HL-60 (cell line): ENCODE results near the gene CARD14.

Experiments used
- DNase-seq, 2 experiments: peaks; one replicate each; pipeline ENCODE4 v3.0.0-alpha.2; 2010 to 2020; ENCODE audit warnings: low read depth in 1 of 2, low spot score in 1 of 2
- H3K27ac ChIP-seq: fragments of 250-450 bp; sonication (Bioruptor Pico); replicated peaks from 2 replicates; pipeline ENCODE4 v1.5.1; 2020; ENCODE audit warnings: mild to moderate bottlenecking, moderate library complexity
- H3K27me3 ChIP-seq: fragments of 250-450 bp; sonication (Bioruptor Pico); 2 replicates; pipeline ENCODE4 v1.5.1; 2021; ENCODE audit warnings: mild to moderate bottlenecking, moderate library complexity; ENCODE audit not compliant: insufficient read depth, poor library complexity, severe bottlenecking
- H3K4me3 ChIP-seq: replicated peaks from 2 replicates; pipeline ENCODE4 v1.5.1; 2011; ENCODE audit warnings: mild to moderate bottlenecking, control low read depth, low read length; ENCODE audit not compliant: insufficient read depth
- GABPA ChIP-seq: IDR thresholded peaks from 2 replicates; pipeline ENCODE4 v1.6.1; 2012; ENCODE audit warnings: low read depth
- POLR2AphosphoS5 ChIP-seq: IDR thresholded peaks from 2 replicates; pipeline ENCODE4 v1.6.1; 2012; ENCODE audit warnings: low read depth
- SPI1 ChIP-seq: IDR thresholded peaks from 2 replicates; pipeline ENCODE4 v1.6.1; 2012; ENCODE audit warnings: low read depth, mild to moderate bottlenecking, borderline replicate concordance
- long read RNA-seq: library from polyadenylated mRNA; unstranded; transcript quantifications from one replicate; pipeline ENCODE4 v2.0.0, GENCODE V29; 2020
- TF ChIP-seq, protein P1 (sequence below): IDR thresholded peaks from 2 replicates; pipeline ENCODE4 v1.6.1; 2012; ENCODE audit warnings: low read depth; ENCODE audit not compliant: insufficient replicate concordance
- TF ChIP-seq, protein P2 (sequence below): IDR thresholded peaks from one replicate; pipeline ENCODE4 v1.5.1; 2011; ENCODE audit warnings: low read length, control low read depth, inconsistent platforms; ENCODE audit not compliant: insufficient read depth

Gene CARD14
- long read RNA-seq, result 0 reads

DNA sequence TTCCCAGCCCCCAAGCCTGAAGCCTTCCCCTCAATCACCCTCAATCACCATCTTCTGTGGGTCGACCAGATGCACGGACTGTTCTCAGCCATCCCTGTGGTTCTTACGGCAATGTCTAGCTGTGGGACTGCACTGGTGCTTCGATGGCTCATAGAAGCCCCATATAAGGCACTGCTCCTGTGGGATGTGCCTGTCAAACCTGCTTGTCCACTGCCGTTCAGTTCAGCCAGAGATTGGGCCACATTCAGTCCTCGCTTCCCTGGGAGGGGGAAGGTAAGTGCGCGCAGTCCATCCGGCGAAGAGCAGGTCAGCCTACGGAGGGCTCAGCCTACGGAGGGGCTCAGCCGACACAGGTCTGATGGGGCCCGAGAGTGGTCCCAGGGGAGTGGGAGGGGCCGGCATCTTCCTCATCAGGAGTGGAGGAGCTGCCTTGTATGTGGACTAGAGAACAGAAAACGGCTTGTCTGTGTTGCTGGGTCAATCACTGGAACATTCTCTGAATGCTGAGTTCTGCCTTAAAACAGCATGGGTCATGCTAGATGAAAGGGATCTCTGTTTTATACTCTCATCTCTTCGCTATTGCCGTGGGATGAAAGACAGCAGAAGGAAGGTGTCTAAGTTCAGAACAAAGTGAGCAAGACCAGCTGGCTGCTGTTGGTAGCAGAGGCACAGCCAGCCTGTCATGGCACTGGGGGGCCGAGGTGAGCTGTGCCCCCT is at the start of gene CARD14:
TSS of gene CARD14 (plus strand) at position 247 of the 717 bp plus-strand sequence. CDS start 11,409 bp downstream, outside the sequence.
- TF ChIP-seq POLR2AphosphoS5 (no peak), GABPA (no peak), SPI1 (no peak)
- TF ChIP-seq, protein P1, sequence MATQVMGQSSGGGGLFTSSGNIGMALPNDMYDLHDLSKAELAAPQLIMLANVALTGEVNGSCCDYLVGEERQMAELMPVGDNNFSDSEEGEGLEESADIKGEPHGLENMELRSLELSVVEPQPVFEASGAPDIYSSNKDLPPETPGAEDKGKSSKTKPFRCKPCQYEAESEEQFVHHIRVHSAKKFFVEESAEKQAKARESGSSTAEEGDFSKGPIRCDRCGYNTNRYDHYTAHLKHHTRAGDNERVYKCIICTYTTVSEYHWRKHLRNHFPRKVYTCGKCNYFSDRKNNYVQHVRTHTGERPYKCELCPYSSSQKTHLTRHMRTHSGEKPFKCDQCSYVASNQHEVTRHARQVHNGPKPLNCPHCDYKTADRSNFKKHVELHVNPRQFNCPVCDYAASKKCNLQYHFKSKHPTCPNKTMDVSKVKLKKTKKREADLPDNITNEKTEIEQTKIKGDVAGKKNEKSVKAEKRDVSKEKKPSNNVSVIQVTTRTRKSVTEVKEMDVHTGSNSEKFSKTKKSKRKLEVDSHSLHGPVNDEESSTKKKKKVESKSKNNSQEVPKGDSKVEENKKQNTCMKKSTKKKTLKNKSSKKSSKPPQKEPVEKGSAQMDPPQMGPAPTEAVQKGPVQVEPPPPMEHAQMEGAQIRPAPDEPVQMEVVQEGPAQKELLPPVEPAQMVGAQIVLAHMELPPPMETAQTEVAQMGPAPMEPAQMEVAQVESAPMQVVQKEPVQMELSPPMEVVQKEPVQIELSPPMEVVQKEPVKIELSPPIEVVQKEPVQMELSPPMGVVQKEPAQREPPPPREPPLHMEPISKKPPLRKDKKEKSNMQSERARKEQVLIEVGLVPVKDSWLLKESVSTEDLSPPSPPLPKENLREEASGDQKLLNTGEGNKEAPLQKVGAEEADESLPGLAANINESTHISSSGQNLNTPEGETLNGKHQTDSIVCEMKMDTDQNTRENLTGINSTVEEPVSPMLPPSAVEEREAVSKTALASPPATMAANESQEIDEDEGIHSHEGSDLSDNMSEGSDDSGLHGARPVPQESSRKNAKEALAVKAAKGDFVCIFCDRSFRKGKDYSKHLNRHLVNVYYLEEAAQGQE, result no peak
- TF ChIP-seq, protein P2, sequence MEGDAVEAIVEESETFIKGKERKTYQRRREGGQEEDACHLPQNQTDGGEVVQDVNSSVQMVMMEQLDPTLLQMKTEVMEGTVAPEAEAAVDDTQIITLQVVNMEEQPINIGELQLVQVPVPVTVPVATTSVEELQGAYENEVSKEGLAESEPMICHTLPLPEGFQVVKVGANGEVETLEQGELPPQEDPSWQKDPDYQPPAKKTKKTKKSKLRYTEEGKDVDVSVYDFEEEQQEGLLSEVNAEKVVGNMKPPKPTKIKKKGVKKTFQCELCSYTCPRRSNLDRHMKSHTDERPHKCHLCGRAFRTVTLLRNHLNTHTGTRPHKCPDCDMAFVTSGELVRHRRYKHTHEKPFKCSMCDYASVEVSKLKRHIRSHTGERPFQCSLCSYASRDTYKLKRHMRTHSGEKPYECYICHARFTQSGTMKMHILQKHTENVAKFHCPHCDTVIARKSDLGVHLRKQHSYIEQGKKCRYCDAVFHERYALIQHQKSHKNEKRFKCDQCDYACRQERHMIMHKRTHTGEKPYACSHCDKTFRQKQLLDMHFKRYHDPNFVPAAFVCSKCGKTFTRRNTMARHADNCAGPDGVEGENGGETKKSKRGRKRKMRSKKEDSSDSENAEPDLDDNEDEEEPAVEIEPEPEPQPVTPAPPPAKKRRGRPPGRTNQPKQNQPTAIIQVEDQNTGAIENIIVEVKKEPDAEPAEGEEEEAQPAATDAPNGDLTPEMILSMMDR, result no peak
- Histone ChIP-seq H3K4me3 (no peak within 1 kb of the TSS), H3K27me3 (peaks cover 3% of the 10 kb centered on the region), H3K27ac (no peak within 1 kb of the TSS)
- DNase-seq, result no peak

DNA sequence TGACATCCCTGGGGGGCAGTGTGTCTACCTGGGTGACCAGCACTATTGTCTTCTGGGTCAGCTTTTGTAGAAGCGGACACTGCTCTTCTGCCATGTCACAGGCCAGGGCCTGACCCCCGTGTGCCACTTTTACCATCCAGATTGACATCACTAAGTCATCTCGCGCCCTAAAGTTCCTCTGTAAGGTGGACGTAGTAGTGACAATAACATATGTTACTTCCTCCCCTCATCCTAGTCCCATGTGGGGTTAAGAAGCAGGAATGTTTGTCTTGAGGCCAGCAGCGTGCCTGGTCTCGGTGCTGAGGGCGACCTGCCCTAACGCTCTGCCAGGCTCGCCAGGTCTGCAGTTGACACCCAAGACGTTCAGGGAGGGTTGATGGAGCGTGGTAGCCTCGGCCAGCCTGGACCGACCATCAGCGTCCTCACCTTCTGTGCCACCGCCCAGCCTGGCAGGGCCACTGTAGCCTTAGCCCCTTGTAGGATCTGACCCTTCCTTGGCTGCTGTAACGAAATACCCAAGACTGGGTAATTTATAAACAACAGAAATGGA is 47.7 kb upstream of the CARD14 start:
- no peak overlapping the region for H3K27ac ChIP-seq
- TF ChIP-seq, protein P1, result no peak
- TF ChIP-seq SPI1, result no peak
- TF ChIP-seq, protein P2, result no peak
- TF ChIP-seq POLR2AphosphoS5, result no peak
- no peak for TF ChIP-seq GABPA
- DNase-seq, result no peak
- H3K4me3 ChIP-seq, result no peak overlapping the region
- no peaks in the 10 kb centered on the region for H3K27me3 ChIP-seq

DNA sequence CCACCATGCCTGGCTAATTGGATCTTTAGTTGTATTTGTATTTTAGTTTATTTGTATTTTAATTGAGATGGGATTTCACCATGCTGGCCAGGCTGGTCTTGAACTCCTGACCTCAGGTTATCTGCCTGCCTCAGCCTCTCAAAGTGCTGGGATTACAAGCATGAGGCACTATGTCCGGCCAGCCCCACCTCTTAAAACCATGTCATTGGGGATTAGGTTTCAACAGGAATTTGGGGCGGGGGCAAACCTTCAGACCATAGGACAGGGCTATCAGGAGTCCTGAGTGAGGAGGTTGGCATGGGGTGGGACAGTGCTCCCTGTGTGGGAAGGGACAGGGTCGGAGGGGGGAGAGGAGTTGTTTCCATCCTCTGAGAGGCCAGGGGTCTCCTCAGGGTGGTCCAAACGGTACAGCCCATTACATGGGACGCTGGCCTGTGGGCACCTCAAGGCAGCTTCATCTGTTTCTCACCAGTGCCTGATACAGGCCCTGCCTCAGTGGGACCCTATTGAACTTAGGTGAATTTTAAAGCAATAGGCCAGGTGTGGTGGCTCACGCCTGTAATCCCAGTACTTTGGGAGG is 46.8 kb upstream of the CARD14 start:
- no peak for DNase-seq
- TF ChIP-seq SPI1 (no peak), GABPA (no peak), POLR2AphosphoS5 (no peak)
- TF ChIP-seq, protein P2, result no peak
- TF ChIP-seq, protein P1, result no peak
- peaks cover 3% of the 10 kb centered on the region for H3K27me3 ChIP-seq
- H3K27ac ChIP-seq, result no peak overlapping the region
- no peak overlapping the region for H3K4me3 ChIP-seq
